HEK293 (cell line): ENCODE measurements around the gene SART3.

ENCODE experiments used
- CTCF ChIA-PET: fragments of 350-600 bp; formaldehyde crosslinking; extraction: SDS; loops from one replicate; lab custom pipeline; 2021; ENCODE audit warnings: antibody characterized with exemption; lab: Yijun Ruan, JAX
- POLR2A ChIA-PET: fragments of 300-600 bp; formaldehyde crosslinking; extraction: SDS; loops from one replicate; lab custom pipeline; 2020; ENCODE audit warnings: antibody characterized with exemption, inconsistent platforms; lab: Yijun Ruan, JAX
- H3K27ac ChIP-seq: fragments of 200-500 bp; sonication (Bioruptor generic); 2 replicates; pipeline ENCODE4 v1.5.1; 2014; ENCODE audit warnings: low read depth, low read length, control low read depth, inconsistent platforms; ENCODE audit errors: extremely low read depth
- H3K36me3 ChIP-seq, 2 experiments: fragments of 200-500 bp in 1 of 2; sonication (Bioruptor generic) in 1 of 2; 1 replicate in 1 of 2; 2 replicates in 1 of 2; pipeline ENCODE4 v1.5.1; 2014 to 2017; ENCODE audit warnings: inconsistent platforms in 2 of 2, low read length in 2 of 2; ENCODE audit not compliant: control insufficient read depth in 2 of 2, insufficient read depth in 1 of 2
- H3K4me1 ChIP-seq: fragments of 200-500 bp; sonication (Bioruptor generic); 2 replicates; pipeline ENCODE4 v1.5.1; 2014; ENCODE audit warnings: mild to moderate bottlenecking, low read length, inconsistent platforms; ENCODE audit not compliant: control insufficient read depth, insufficient read depth
- H3K4me3 ChIP-seq: 2 replicates; pipeline ENCODE4 v1.5.1; 2011; ENCODE audit warnings: low read depth, mild to moderate bottlenecking, control low read depth, low read length, moderate library complexity
- H3K9me3 ChIP-seq: fragments of 200-500 bp; sonication (Bioruptor generic); 2 replicates; pipeline ENCODE4 v1.5.1; 2014; ENCODE audit warnings: low read depth, low read length, inconsistent platforms; ENCODE audit not compliant: control insufficient read depth, insufficient read depth
- KLF10 ChIP-seq: fragments of 450-650 bp; IDR thresholded peaks from 2 replicates; pipeline ENCODE4 v1.5.1; 2018; ENCODE audit warnings: missing biosample characterization, mild to moderate bottlenecking, missing genetic modification characterization
- KLF7 ChIP-seq: fragments of 450-650 bp; formaldehyde crosslinking; IDR thresholded peaks from 2 replicates; pipeline ENCODE4 v1.5.1; 2016; ENCODE audit warnings: missing biosample characterization, missing genetic modification characterization, borderline replicate concordance
- OSR2 ChIP-seq: fragments of 450-650 bp; formaldehyde crosslinking; IDR thresholded peaks from 2 replicates; pipeline ENCODE4 v1.5.1; 2016; ENCODE audit warnings: missing biosample characterization, missing genetic modification characterization
- REST ChIP-seq: fragments of 450-650 bp; formaldehyde crosslinking; IDR thresholded peaks from 2 replicates; pipeline ENCODE4 v1.5.1; 2016; ENCODE audit warnings: missing biosample characterization, missing genetic modification characterization
- TRIM28 ChIP-seq: IDR thresholded peaks from 2 replicates; pipeline ENCODE4 v1.6.1; 2011; ENCODE audit warnings: low read length, control low read depth, borderline replicate concordance
- TSHZ1 ChIP-seq: fragments of 450-650 bp; formaldehyde crosslinking; IDR thresholded peaks from 2 replicates; pipeline ENCODE4 v1.5.1; 2016; ENCODE audit warnings: missing biosample characterization, missing genetic modification characterization, borderline replicate concordance
- ZBTB1 ChIP-seq: fragments of 450-650 bp; formaldehyde crosslinking; IDR thresholded peaks from 2 replicates; pipeline ENCODE4 v1.5.1; 2016; ENCODE audit warnings: missing biosample characterization, missing genetic modification characterization
- ZBTB26 ChIP-seq: fragments of 450-650 bp; formaldehyde crosslinking; optimal IDR thresholded peaks from 2 replicates; pipeline ENCODE3; 2016; ENCODE audit warnings: missing biosample characterization, mild to moderate bottlenecking, missing genetic modification characterization
- ZFP37 ChIP-seq: fragments of 450-650 bp; formaldehyde crosslinking; IDR thresholded peaks from 2 replicates; pipeline ENCODE4 v1.5.1; 2016; ENCODE audit warnings: missing biosample characterization, missing genetic modification characterization
- ZFP41 ChIP-seq: fragments of 450-650 bp; formaldehyde crosslinking; IDR thresholded peaks from 2 replicates; pipeline ENCODE4 v1.5.1; 2016; ENCODE audit warnings: missing biosample characterization, missing genetic modification characterization, borderline replicate concordance
- ZNF138 ChIP-seq: fragments of 450-650 bp; formaldehyde crosslinking; IDR thresholded peaks from 2 replicates; pipeline ENCODE4 v1.5.1; 2016; ENCODE audit warnings: missing biosample characterization, missing genetic modification characterization, borderline replicate concordance
- ZNF146 ChIP-seq: fragments of 450-650 bp; formaldehyde crosslinking; IDR thresholded peaks from 2 replicates; pipeline ENCODE4 v1.5.1; 2016; ENCODE audit warnings: missing biosample characterization, missing genetic modification characterization
- ZNF157 ChIP-seq: fragments of 450-650 bp; formaldehyde crosslinking; IDR thresholded peaks from 2 replicates; pipeline ENCODE4 v1.5.1; 2016; ENCODE audit warnings: missing biosample characterization, missing genetic modification characterization
- ZNF223 ChIP-seq: fragments of 450-650 bp; formaldehyde crosslinking; IDR thresholded peaks from 2 replicates; pipeline ENCODE4 v1.5.1; 2016; ENCODE audit warnings: missing biosample characterization, missing genetic modification characterization
- ZNF24 ChIP-seq: fragments of 450-650 bp; formaldehyde crosslinking; IDR thresholded peaks from 2 replicates; pipeline ENCODE4 v1.5.1; 2016; ENCODE audit warnings: missing biosample characterization, missing genetic modification characterization
- ZNF302 ChIP-seq: fragments of 450-650 bp; formaldehyde crosslinking; IDR thresholded peaks from 2 replicates; pipeline ENCODE4 v1.5.1; 2016; ENCODE audit warnings: missing biosample characterization, missing genetic modification characterization, low read depth
- ZNF433 ChIP-seq: fragments of 450-650 bp; formaldehyde crosslinking; IDR thresholded peaks from 2 replicates; pipeline ENCODE4 v1.5.1; 2016; ENCODE audit warnings: missing biosample characterization, missing genetic modification characterization, low read depth
- ZNF580 ChIP-seq: fragments of 450-650 bp; formaldehyde crosslinking; IDR thresholded peaks from 2 replicates; pipeline ENCODE4 v1.5.1; 2016; ENCODE audit warnings: missing biosample characterization, missing genetic modification characterization
- ZNF626 ChIP-seq: fragments of 450-650 bp; sonication (Bioruptor Pico); formaldehyde crosslinking; IDR thresholded peaks from 2 replicates; pipeline ENCODE4 v1.5.1; 2018; ENCODE audit warnings: missing biosample characterization, missing genetic modification characterization, inconsistent platforms
- ZNF654 ChIP-seq: fragments of 450-650 bp; formaldehyde crosslinking; IDR thresholded peaks from 2 replicates; pipeline ENCODE4 v1.5.1; 2016; ENCODE audit warnings: low read depth, missing biosample characterization, missing genetic modification characterization
- ZNF701 ChIP-seq: fragments of 450-650 bp; formaldehyde crosslinking; IDR thresholded peaks from 2 replicates; pipeline ENCODE4 v1.5.1; 2016; ENCODE audit warnings: missing biosample characterization, missing genetic modification characterization
- ZNF707 ChIP-seq: fragments of 450-650 bp; formaldehyde crosslinking; IDR thresholded peaks from 2 replicates; pipeline ENCODE4 v1.5.1; 2016; ENCODE audit warnings: missing biosample characterization, missing genetic modification characterization
- ZNF76 ChIP-seq: fragments of 450-650 bp; formaldehyde crosslinking; IDR thresholded peaks from 2 replicates; pipeline ENCODE4; 2016; ENCODE audit warnings: low read depth, missing biosample characterization, missing genetic modification characterization, borderline replicate concordance
- ZNF777 ChIP-seq: fragments of 450-650 bp; formaldehyde crosslinking; IDR thresholded peaks from 2 replicates; pipeline ENCODE4 v1.5.1; 2017; ENCODE audit warnings: missing biosample characterization, missing genetic modification characterization, borderline replicate concordance
- ZSCAN4 ChIP-seq: fragments of 450-650 bp; formaldehyde crosslinking; IDR thresholded peaks from 2 replicates; pipeline ENCODE4 v1.5.1; 2017; ENCODE audit warnings: missing biosample characterization, missing genetic modification characterization

The SART3 gene

GRCh38 chr12:108509806-108510205, 51.2 kb downstream of the SART3 start:
- TF ChIP-seq ZNF701 (tag by site-specific recombination), result no peak
- no peak for TF ChIP-seq ZNF626 (tag by site-specific recombination)
- no peak for TF ChIP-seq REST (tag by site-specific recombination)
- TF ChIP-seq ZNF138 (tag by site-specific recombination), result no peak
- peak; percentile 44; the same call in 1 of the 2 replicates for TF ChIP-seq ZNF146
- H3K27ac ChIP-seq, result no peak overlapping the region
- no peaks in the 10 kb centered on the region for H3K36me3 ChIP-seq
- POLR2A ChIA-PET, result no interaction called here
- no peaks in the 10 kb centered on the region for H3K4me1 ChIP-seq
- H3K4me3 ChIP-seq, result no peak overlapping the region
- CTCF ChIA-PET, result interaction anchor here (0.7 to 2.5 kb wide), 3 partner anchors 15 to 517 kb away, joined by 3 to 10 read pairs (median 3); no protein-coding TSS in a partner anchor
- no peaks in the 10 kb centered on the region for H3K9me3 ChIP-seq

GRCh38 chr12:108507971-108508642, 52.9 kb downstream of the SART3 start:
- ChIA-PET POLR2A (no interaction called here), CTCF (interaction anchor here (0.6 to 2.5 kb wide), 5 partner anchors 13 to 516 kb away, joined by 3 to 10 read pairs (median 3); no protein-coding TSS in a partner anchor)
- H3K27ac ChIP-seq, result no peak overlapping the region

GRCh38 chr12:108505129-108505528, 55.8 kb downstream of the SART3 start:
- Histone ChIP-seq H3K9me3 (no peaks in the 10 kb centered on the region), H3K4me1 (no peaks in the 10 kb centered on the region), H3K27ac (no peak overlapping the region), H3K4me3 (no peak overlapping the region), H3K36me3 (no peaks in the 10 kb centered on the region)
- ChIA-PET CTCF (interaction anchor here (1.4 kb wide), 1 partner anchor 9 kb away, joined by 5 read pairs; no protein-coding TSS in a partner anchor), POLR2A (no interaction called here)
- TF ChIP-seq ZNF626 (tag by site-specific recombination) (no peak), OSR2 (no peak), ZBTB1 (tag by site-specific recombination) (no peak), ZSCAN4 (tag by site-specific recombination) (no peak), TSHZ1 (tag by site-specific recombination) (no peak), ZFP41 (tag by site-specific recombination) (no peak), ZNF24 (no peak), ZNF777 (tag by site-specific recombination) (no peak), ZBTB26 (tag by site-specific recombination) (no peak)

More at GRCh38 chr12:108507971-108508642, 52.9 kb downstream of the SART3 start:
- Histone ChIP-seq H3K9me3 (no peaks in the 10 kb centered on the region), H3K4me1 (no peaks in the 10 kb centered on the region), H3K4me3 (no peak overlapping the region), H3K36me3 (no peaks in the 10 kb centered on the region)
- no peak for TF ChIP-seq ZNF433 (tag by site-specific recombination)
- TF ChIP-seq ZNF223, result no peak
- TF ChIP-seq ZNF707 (tag by site-specific recombination), result no peak
- no peak for TF ChIP-seq KLF7 (tag by site-specific recombination)
- TF ChIP-seq ZNF76 (tag by site-specific recombination), result no peak
- TF ChIP-seq TRIM28, result no peak
- no peak for TF ChIP-seq ZNF157 (tag by site-specific recombination)
- TF ChIP-seq KLF10 (tag by site-specific recombination), result no peak
- no peak for TF ChIP-seq ZNF580 (tag by site-specific recombination)
- no peak for TF ChIP-seq ZNF654
- no peak for TF ChIP-seq ZNF302
- TF ChIP-seq ZFP37 (tag by site-specific recombination), result no peak
